Measurements from ENCODE around the gene ZP2. TPM values are rescaled to one million over a fixed set of nuclear protein-coding genes. Genes with fewer than 3 reads are reported as not detected.

Gene ZP2
- total RNA-seq, 1 experiment from 2014 or later: not detected

GRCh38 chr16:21190599-21190998 lies 20.8 kb downstream of the ZP2 start:
- Histone ChIP-seq H3K27ac (ENCODE audit: low read depth, low read length) (no peak overlapping the region), H3K9me3 (ENCODE audit: control insufficient read depth in 1 of 2, insufficient read depth in 1 of 2, low read depth in 1 of 2, low read length in 2 of 2) (no peaks in the 10 kb centered on the region), H4K20me1 (ENCODE audit: insufficient read depth) (no peaks in the 10 kb centered on the region), H3K9ac (ENCODE audit: low read length) (no peak overlapping the region), H3K79me2 (ENCODE audit: insufficient read depth, low read length) (no peaks in the 10 kb centered on the region), H3K4me1 (ENCODE audit: control insufficient read depth in 1 of 2, insufficient read depth in 2 of 2, low read length in 2 of 2) (peaks cover 8 to 17% of the 10 kb centered on the region in 2 experiments; a peak in 3 of 4 replicates), H3K36me3 (ENCODE audit: control insufficient read depth in 1 of 2, insufficient read depth in 2 of 2, low read length in 2 of 2) (no peaks in the 10 kb centered on the region), H2AFZ (ENCODE audit: low read depth, low read length, poor library complexity, severe bottlenecking) (no peak overlapping the region), H3K4me3 (replicated peaks in 1 of 2; ENCODE audit: low read depth in 1 of 2, low read length in 2 of 2) (no peak overlapping the region), H3K4me2 (ENCODE audit: low read length) (no peak overlapping the region), H3K27me3 (ENCODE audit: insufficient read depth, low read length) (no peaks in the 10 kb centered on the region), H3K9me2 (ENCODE audit: insufficient read depth) (no peaks in the 10 kb centered on the region)
- no peak for ATAC-seq
- CTCF ChIA-PET: interaction anchor here (5.9 kb wide), 1 partner anchor 110 kb away, joined by 101 read pairs; no protein-coding TSS in a partner anchor
- BruUV-seq (replicated peaks): no TSS peak
- no peak for DNase-seq (ENCODE audit: low read depth, low spot score)
- intact Hi-C loops (cut with micrococcal nuclease): no loop called here
- POLR2A ChIA-PET: no interaction called here
- TF ChIP-seq YY1 (IDR thresholded peaks at IDR 0.05; ENCODE audit: extremely low read depth, insufficient replicate concordance, low read depth, low read length) (no peak), SP1 (IDR thresholded peaks at IDR 0.05; ENCODE audit: low read depth) (no peak), CEBPB (IDR thresholded peaks at IDR 0.05; ENCODE audit: low read depth) (no peak), POLR2A (IDR thresholded peaks at IDR 0.05; ENCODE audit: borderline replicate concordance, extremely low read depth, insufficient read depth, insufficient read length) (no peak), ZBTB33 (IDR thresholded peaks at IDR 0.05; ENCODE audit: extremely low read depth, insufficient replicate concordance, low read length) (no peak), EGR1 (IDR thresholded peaks at IDR 0.05; ENCODE audit: low read depth) (no peak)
- RAD21 ChIA-PET (ENCODE audit: low non-redundant PET in 1 of 2, low total read pairs in 2 of 2, uncharacterized antibody in 2 of 2, unreplicated experiment in 2 of 2): no interaction called here

- Histone ChIP-seq H3K9me2 (ENCODE audit: insufficient read depth) (no peaks in the 10 kb centered on the region), H3K36me3 (ENCODE audit: control insufficient read depth in 1 of 2, insufficient read depth in 2 of 2, low read length in 2 of 2) (no peaks in the 10 kb centered on the region), H3K27ac (ENCODE audit: low read depth, low read length) (no peak overlapping the region), H3K9ac (ENCODE audit: low read length) (no peak overlapping the region), H3K9me3 (ENCODE audit: control insufficient read depth in 1 of 2, insufficient read depth in 1 of 2, low read depth in 1 of 2, low read length in 2 of 2) (no peaks in the 10 kb centered on the region), H3K4me1 (ENCODE audit: control insufficient read depth in 1 of 2, insufficient read depth in 2 of 2, low read length in 2 of 2) (peaks cover 8 to 17% of the 10 kb centered on the region in 2 experiments; a peak in 3 of 4 replicates), H3K4me3 (replicated peaks in 1 of 2; ENCODE audit: low read depth in 1 of 2, low read length in 2 of 2) (no peak overlapping the region), H4K20me1 (ENCODE audit: insufficient read depth) (no peaks in the 10 kb centered on the region), H2AFZ (ENCODE audit: low read depth, low read length, poor library complexity, severe bottlenecking) (peak overlapping the region; percentile 80), H3K4me2 (ENCODE audit: low read length) (no peak overlapping the region), H3K79me2 (ENCODE audit: insufficient read depth, low read length) (no peaks in the 10 kb centered on the region), H3K27me3 (ENCODE audit: insufficient read depth, low read length) (no peaks in the 10 kb centered on the region)
- no peak for ATAC-seq
- TF ChIP-seq JUND (IDR thresholded peaks at IDR 0.05) (no peak), POLR2AphosphoS5 (IDR thresholded peaks at IDR 0.05; ENCODE audit: low read depth, low read length) (no peak), ZNF274 (IDR thresholded peaks at IDR 0.05; ENCODE audit: low read depth, low read length) (no peak), MAX (IDR thresholded peaks at IDR 0.05) (no peak), ZBTB33 (IDR thresholded peaks at IDR 0.05; ENCODE audit: extremely low read depth, insufficient replicate concordance, low read length) (no peak), ELF1 (IDR thresholded peaks at IDR 0.05; ENCODE audit: borderline replicate concordance, low read depth) (no peak), CEBPB (IDR thresholded peaks at IDR 0.05; ENCODE audit: low read depth) (no peak), CTCF (IDR thresholded peaks at IDR 0.05 in 2 of 3, conservative IDR thresholded peaks at IDR 0.05 in 1 of 3; ENCODE audit: borderline replicate concordance in 1 of 3, insufficient read depth in 1 of 3, low read depth in 2 of 3, low read length in 2 of 3) (no peak), POLR2A (IDR thresholded peaks at IDR 0.05; ENCODE audit: borderline replicate concordance, extremely low read depth, insufficient read depth, insufficient read length) (no peak), CBX3 (IDR thresholded peaks at IDR 0.05; ENCODE audit: low read depth) (no peak)
- BruUV-seq (replicated peaks): no TSS peak
- intact Hi-C loops (cut with micrococcal nuclease): no loop called here
- ChIA-PET RAD21 (ENCODE audit: low non-redundant PET in 1 of 2, low total read pairs in 2 of 2, uncharacterized antibody in 2 of 2, unreplicated experiment in 2 of 2) (interaction anchor here in 1 of 2 experiments (1.4 to 2.3 kb wide), 2 partner anchors 87 to 111 kb away, joined by 3 to 11 read pairs; no protein-coding TSS in a partner anchor), POLR2A (interaction anchor here (3.5 kb wide), 1 partner anchor 111 kb away, joined by 18 read pairs; no protein-coding TSS in a partner anchor), CTCF (interaction anchor here (1.1 to 5.9 kb wide), 2 partner anchors 111 to 152 kb away, joined by 3 to 101 read pairs; no protein-coding TSS in a partner anchor)
- DNase-seq (ENCODE audit: low read depth, low spot score): no peak
Measured at GRCh38 chr16:21190013-21190412, 21.4 kb downstream of the ZP2 start.

Measured in HCT116 (cell line).